ENCODE data around the gene ANKK1. TPM values are rescaled to one million over a fixed set of nuclear protein-coding genes. Genes with fewer than 3 reads are reported as not detected.

The ANKK1 gene
- total RNA-seq, 2 experiments from 2014 or later, result 1.9 to 2.4 TPM

GRCh38 chr11:113389272-113389671, 1.7 kb downstream of the ANKK1 start:
- Mint-ChIP-seq H3K27me3 (no peaks in the 10 kb centered on the region), H3K4me3 (no peak overlapping the region), H3K36me3 (no peaks in the 10 kb centered on the region), H3K27ac (no peak overlapping the region), H3K4me1 (no peaks in the 10 kb centered on the region), H3K9me3 (no peaks in the 10 kb centered on the region)
- POLR2A ChIA-PET, result no interaction called here
- no peak for DNase-seq
- ATAC-seq (ENCODE audit: low read depth), result no peak

GRCh38 chr11:113392236-113392921, 4.8 kb downstream of the ANKK1 start:
- DNase-seq (no peak), ATAC-seq (ENCODE audit: low read depth) (no peak)
- no peaks in the 10 kb centered on the region for H3K36me3 Mint-ChIP-seq
- no peaks in the 10 kb centered on the region for H3K4me1 Mint-ChIP-seq
- H3K9me3 Mint-ChIP-seq, result no peaks in the 10 kb centered on the region
- POLR2A ChIA-PET, result no interaction called here
- no peak overlapping the region for H3K4me3 Mint-ChIP-seq
- H3K27ac Mint-ChIP-seq, result no peak overlapping the region
- H3K27me3 Mint-ChIP-seq, result no peaks in the 10 kb centered on the region

GRCh38 chr11:113393501-113393985, 6.0 kb downstream of the ANKK1 start:
- POLR2A ChIA-PET, result no interaction called here
- Mint-ChIP-seq H3K4me3 (no peak overlapping the region), H3K36me3 (no peaks in the 10 kb centered on the region)

GRCh38 chr11:113394919-113395318, 7.3 kb downstream of the ANKK1 start:
- Mint-ChIP-seq H3K4me3 (no peak overlapping the region), H3K4me1 (no peaks in the 10 kb centered on the region), H3K36me3 (no peaks in the 10 kb centered on the region), H3K27me3 (no peaks in the 10 kb centered on the region), H3K27ac (no peak overlapping the region), H3K9me3 (no peaks in the 10 kb centered on the region)
- POLR2A ChIA-PET, result no interaction called here
- DNase-seq (no peak), ATAC-seq (ENCODE audit: low read depth) (no peak)

More at GRCh38 chr11:113393501-113393985, 6.0 kb downstream of the ANKK1 start:
- Mint-ChIP-seq H3K27me3 (no peaks in the 10 kb centered on the region), H3K9me3 (no peaks in the 10 kb centered on the region), H3K27ac (no peak overlapping the region), H3K4me1 (no peaks in the 10 kb centered on the region)
- ATAC-seq (ENCODE audit: low read depth) (no peak), DNase-seq (no peak)

DNA sequence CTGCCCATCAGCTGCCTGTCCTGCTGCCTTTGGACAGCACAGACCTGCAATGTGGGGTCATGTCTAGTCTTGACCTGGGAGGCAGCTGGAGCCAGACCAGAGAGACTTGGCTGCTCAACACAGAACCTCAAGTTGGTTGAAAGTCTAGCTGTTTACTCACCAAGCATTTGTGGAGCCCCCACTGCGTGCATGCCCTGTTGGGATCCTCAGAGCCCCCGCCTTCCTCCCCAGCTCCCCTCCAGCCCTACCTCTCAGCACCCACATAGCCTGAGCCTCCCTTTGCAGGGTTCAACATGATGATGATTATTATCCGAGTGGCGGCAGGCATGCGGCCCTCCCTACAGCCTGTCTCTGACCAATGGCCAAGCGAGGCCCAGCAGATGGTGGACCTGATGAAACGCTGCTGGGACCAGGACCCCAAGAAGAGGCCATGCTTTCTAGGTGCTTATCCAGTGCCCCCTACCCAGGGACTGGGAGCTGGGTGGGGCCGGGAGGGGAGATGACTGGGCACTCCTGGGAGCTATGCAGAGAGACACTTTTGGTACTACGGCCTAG, 8.3 kb downstream of the ANKK1 start:
- ATAC-seq (ENCODE audit: low read depth) (no peak), DNase-seq (no peak)
- Mint-ChIP-seq H3K27ac (no peak overlapping the region), H3K36me3 (no peaks in the 10 kb centered on the region), H3K27me3 (no peaks in the 10 kb centered on the region), H3K4me1 (no peaks in the 10 kb centered on the region), H3K9me3 (no peaks in the 10 kb centered on the region), H3K4me3 (no peak overlapping the region)
- POLR2A ChIA-PET, result no interaction called here

GRCh38 chr11:113396690-113397089, 9.1 kb downstream of the ANKK1 start:
- POLR2A ChIA-PET, result no interaction called here
- no peaks in the 10 kb centered on the region for H3K9me3 Mint-ChIP-seq
- no peaks in the 10 kb centered on the region for H3K4me1 Mint-ChIP-seq
- H3K27ac Mint-ChIP-seq, result no peak overlapping the region
- H3K27me3 Mint-ChIP-seq, result no peaks in the 10 kb centered on the region
- H3K4me3 Mint-ChIP-seq, result no peak overlapping the region
- no peaks in the 10 kb centered on the region for H3K36me3 Mint-ChIP-seq
- ATAC-seq (ENCODE audit: low read depth) (no peak), DNase-seq (no peak)

DNA sequence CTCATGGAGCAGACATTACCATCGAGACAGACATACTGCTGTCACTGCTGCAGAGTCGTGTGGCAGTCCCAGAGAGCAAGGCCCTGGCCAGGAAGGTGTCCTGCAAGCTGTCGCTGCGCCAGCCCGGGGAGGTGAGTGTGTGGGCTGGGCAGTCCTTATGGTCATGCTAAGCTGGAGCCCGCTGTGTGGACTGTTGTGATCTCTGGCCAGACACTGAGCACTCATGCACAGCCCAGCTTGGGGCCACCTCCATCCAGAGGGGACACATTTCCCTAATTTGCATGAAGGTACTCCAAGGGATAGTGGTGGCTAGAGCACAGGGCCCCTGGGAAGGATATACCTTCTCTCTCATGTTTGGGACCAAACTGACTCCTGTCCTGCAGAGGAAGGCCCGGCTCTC, 9.6 kb downstream of the ANKK1 start:
- Mint-ChIP-seq H3K9me3 (no peaks in the 10 kb centered on the region), H3K4me1 (no peaks in the 10 kb centered on the region), H3K27me3 (no peaks in the 10 kb centered on the region), H3K36me3 (no peaks in the 10 kb centered on the region), H3K27ac (no peak overlapping the region), H3K4me3 (no peak overlapping the region)
- POLR2A ChIA-PET, result no interaction called here
- DNase-seq (no peak), ATAC-seq (ENCODE audit: low read depth) (no peak)

GRCh38 chr11:113397821-113398220, 10.2 kb downstream of the ANKK1 start:
- Mint-ChIP-seq H3K4me1 (no peaks in the 10 kb centered on the region), H3K9me3 (no peaks in the 10 kb centered on the region), H3K4me3 (no peak overlapping the region), H3K36me3 (no peaks in the 10 kb centered on the region), H3K27me3 (no peaks in the 10 kb centered on the region), H3K27ac (no peak overlapping the region)
- ATAC-seq (ENCODE audit: low read depth) (no peak), DNase-seq (no peak)
- POLR2A ChIA-PET, result no interaction called here

DNA sequence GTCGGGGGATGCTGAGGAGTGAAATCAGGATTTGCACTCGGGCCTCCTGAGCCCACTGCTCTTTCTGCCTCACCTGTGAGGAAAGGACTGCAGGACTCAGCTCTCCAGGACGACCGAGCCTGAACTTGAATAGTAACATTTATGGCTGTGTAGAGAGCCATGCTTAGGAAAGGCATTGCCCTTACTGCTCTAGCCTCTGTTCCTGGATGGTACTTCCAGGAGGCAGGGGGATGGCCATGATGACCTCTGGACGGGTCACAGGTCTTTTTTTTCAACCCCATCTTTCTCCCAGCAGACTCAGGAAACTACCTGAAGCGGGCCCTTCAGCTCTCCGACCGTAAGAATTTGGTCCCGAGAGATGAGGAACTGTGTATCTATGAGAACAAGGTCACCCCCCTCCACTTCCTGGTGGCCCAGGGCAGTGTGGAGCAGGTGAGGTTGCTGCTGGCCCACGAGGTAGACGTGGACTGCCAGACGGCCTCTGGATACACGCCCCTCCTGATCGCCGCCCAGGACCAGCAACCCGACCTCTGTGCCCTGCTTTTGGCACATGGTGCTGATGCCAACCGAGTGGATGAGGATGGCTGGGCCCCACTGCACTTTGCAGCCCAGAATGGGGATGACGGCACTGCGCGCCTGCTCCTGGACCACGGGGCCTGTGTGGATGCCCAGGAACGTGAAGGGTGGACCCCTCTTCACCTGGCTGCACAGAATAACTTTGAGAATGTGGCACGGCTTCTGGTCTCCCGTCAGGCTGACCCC, 11.3 kb downstream of the ANKK1 start:
- Mint-ChIP-seq H3K27ac (no peak overlapping the region), H3K4me1 (no peaks in the 10 kb centered on the region), H3K9me3 (no peaks in the 10 kb centered on the region), H3K4me3 (no peak overlapping the region), H3K36me3 (no peaks in the 10 kb centered on the region), H3K27me3 (no peaks in the 10 kb centered on the region)
- ATAC-seq (ENCODE audit: low read depth) (no peak), DNase-seq (no peak)
- POLR2A ChIA-PET, result no interaction called here

DNA sequence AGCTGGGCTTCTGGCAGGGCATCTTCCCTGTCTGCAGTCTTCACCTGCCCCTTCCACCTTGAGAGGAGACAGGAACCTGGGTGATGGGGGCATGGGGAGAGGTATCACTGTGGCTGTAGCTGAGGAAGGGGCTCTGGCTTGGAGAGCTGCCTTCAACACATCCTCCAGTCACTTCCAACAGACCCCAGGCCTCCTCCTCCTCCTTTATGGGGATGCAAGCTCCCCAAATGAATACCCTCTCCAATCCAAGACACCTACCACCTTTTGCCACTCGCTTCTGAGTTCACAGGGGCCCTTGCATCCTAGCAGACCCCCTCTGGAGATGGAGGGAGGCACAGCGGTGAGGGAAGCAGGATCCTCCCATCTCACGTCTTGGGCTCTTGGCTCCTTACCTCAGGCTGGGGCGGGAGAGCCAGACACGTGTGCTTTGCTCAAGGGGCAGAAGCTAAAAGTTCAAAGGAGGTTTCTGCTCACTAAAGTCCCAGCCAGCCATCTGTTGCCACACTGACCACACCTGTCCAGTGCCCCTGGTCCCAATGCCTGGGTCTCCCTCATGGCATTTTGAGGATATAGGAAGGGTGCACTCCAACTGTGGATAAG, 13.2 kb downstream of the ANKK1 start:
- POLR2A ChIA-PET, result no interaction called here
- Mint-ChIP-seq H3K4me3 (no peak overlapping the region), H3K27me3 (no peaks in the 10 kb centered on the region), H3K4me1 (no peaks in the 10 kb centered on the region), H3K36me3 (no peaks in the 10 kb centered on the region), H3K27ac (no peak overlapping the region), H3K9me3 (no peaks in the 10 kb centered on the region)
- DNase-seq, result no peak
- no peak for ATAC-seq (ENCODE audit: low read depth)

GRCh38 chr11:113401718-113402117, 14.1 kb downstream of the ANKK1 start:
- ATAC-seq (ENCODE audit: low read depth) (no peak), DNase-seq (no peak)
- H3K9me3 Mint-ChIP-seq, result no peaks in the 10 kb centered on the region
- POLR2A ChIA-PET, result no interaction called here
- no peaks in the 10 kb centered on the region for H3K27me3 Mint-ChIP-seq
- H3K36me3 Mint-ChIP-seq, result no peaks in the 10 kb centered on the region
- H3K27ac Mint-ChIP-seq, result no peak overlapping the region
- H3K4me3 Mint-ChIP-seq, result no peak overlapping the region
- no peaks in the 10 kb centered on the region for H3K4me1 Mint-ChIP-seq

GRCh38 chr11:113404859-113405430, 17.4 kb downstream of the ANKK1 start:
- H3K36me3 Mint-ChIP-seq, result no peaks in the 10 kb centered on the region
- no peaks in the 10 kb centered on the region for H3K27me3 Mint-ChIP-seq
- H3K27ac Mint-ChIP-seq, result no peak overlapping the region
- H3K4me3 Mint-ChIP-seq, result no peak overlapping the region
- POLR2A ChIA-PET, result no interaction called here
- ATAC-seq (ENCODE audit: low read depth) (no peak), DNase-seq (no peak)
- no peaks in the 10 kb centered on the region for H3K9me3 Mint-ChIP-seq
- no peaks in the 10 kb centered on the region for H3K4me1 Mint-ChIP-seq

DNA sequence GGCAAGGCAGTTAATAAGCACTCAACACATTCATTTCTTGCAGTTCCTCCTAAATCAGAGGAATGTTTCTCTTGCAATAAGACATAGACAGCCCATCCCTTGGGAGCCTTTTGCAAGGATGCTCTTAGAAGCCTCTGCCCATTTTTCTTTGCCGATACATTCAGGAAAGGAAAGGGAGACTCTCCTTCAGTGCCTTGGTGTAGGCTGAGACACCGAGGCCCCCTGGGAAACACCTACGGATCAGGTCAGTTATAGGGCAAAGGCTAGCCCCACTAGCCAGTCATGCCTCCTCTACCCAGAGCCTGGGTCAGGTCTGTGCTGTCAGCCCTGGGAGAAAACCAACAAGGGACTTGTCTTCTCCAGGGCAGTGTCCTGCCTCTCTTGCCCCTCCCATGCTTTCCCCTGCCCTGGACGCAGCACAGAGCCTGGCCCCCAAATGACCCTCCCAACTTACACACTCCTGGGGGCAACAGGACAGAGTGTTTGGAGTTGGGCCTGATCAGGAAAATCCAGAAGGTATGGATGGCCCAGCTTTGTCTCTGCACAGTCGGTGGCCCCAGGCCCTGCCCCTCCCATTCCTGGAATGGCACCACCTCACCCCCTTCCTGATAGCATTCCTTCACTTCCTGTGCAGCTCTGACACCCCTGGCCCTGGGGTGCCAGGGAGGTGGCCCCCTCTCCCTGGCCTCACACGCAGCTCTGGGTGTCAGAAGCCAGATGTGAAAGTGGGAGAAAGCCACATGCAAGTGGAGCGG, 18.3 kb downstream of the ANKK1 start:
- DNase-seq (no peak), ATAC-seq (ENCODE audit: low read depth) (no peak)
- Mint-ChIP-seq H3K27me3 (no peaks in the 10 kb centered on the region), H3K4me1 (no peaks in the 10 kb centered on the region), H3K9me3 (no peaks in the 10 kb centered on the region), H3K36me3 (no peaks in the 10 kb centered on the region), H3K4me3 (no peak overlapping the region), H3K27ac (no peak overlapping the region)
- POLR2A ChIA-PET, result no interaction called here
